ENCODE data around the gene CFAP119. TPM values are rescaled to one million over a fixed set of nuclear protein-coding genes. Genes with fewer than 3 reads are reported as not detected.

The CFAP119 gene
- total RNA-seq, 1 experiment from 2014 or later, result 4.6 TPM

- DNase-seq (ENCODE audit: extremely low read depth, low read depth), result no peak
These were observed 2.2 kb upstream of the CFAP119 start for GRCh38 chr16:30764086-30764485.

GRCh38 chr16:30762991-30763725 is 1.3 kb upstream of the CFAP119 start:
- DNase-seq (ENCODE audit: extremely low read depth, low read depth), result no peak

GRCh38 chr16:30761427-30761927 is 385 bp downstream of the CFAP119 start:
- DNase-seq (ENCODE audit: extremely low read depth, low read depth), result no peak

GRCh38 chr16:30760577-30761426 is 1.1 kb downstream of the CFAP119 start:
- no peak for DNase-seq (ENCODE audit: extremely low read depth, low read depth)

GRCh38 chr16:30760001-30760559 is 1.8 kb downstream of the CFAP119 start:
- no peak for DNase-seq (ENCODE audit: extremely low read depth, low read depth)

- DNase-seq (ENCODE audit: extremely low read depth, low read depth), result no peak
These were observed 2.8 kb downstream of the CFAP119 start for GRCh38 chr16:30758988-30759491.

GRCh38 chr16:30757316-30757715 is 4.5 kb downstream of the CFAP119 start:
- DNase-seq (ENCODE audit: extremely low read depth, low read depth), result no peak

GRCh38 chr16:30756781-30757100 is 5.1 kb downstream of the CFAP119 start:
- no peak for DNase-seq (ENCODE audit: extremely low read depth, low read depth)

- DNase-seq (ENCODE audit: extremely low read depth, low read depth), result no peak
These were observed 5.7 kb downstream of the CFAP119 start for GRCh38 chr16:30755955-30756780.

GRCh38 chr16:30753596-30753995 is 8.3 kb downstream of the CFAP119 start:
- DNase-seq (ENCODE audit: extremely low read depth, low read depth), result no peak

GRCh38 chr16:30750876-30751465 is 10.9 kb downstream of the CFAP119 start:
- DNase-seq (ENCODE audit: extremely low read depth, low read depth), result no peak

GRCh38 chr16:30750201-30750600 is 11.7 kb downstream of the CFAP119 start:
- DNase-seq (ENCODE audit: extremely low read depth, low read depth), result no peak

GRCh38 chr16:30748634-30749445 is 13.0 kb downstream of the CFAP119 start:
- DNase-seq (ENCODE audit: extremely low read depth, low read depth), result no peak

GRCh38 chr16:30747799-30748633 is 13.8 kb downstream of the CFAP119 start, which contains the start of gene PHKG2:
TSS of gene PHKG2 (plus strand) at chr16:30748425. CDS start at chr16:30748821, 396 bp downstream.
- peak; percentile 99 for DNase-seq (ENCODE audit: extremely low read depth, low read depth)

- DNase-seq (ENCODE audit: extremely low read depth, low read depth), result no peak
These were observed 14.5 kb downstream of the CFAP119 start for GRCh38 chr16:30747331-30747730.

GRCh38 chr16:30746638-30747175 is 15.2 kb downstream of the CFAP119 start:
- no peak for DNase-seq (ENCODE audit: extremely low read depth, low read depth)

- no peak for DNase-seq (ENCODE audit: extremely low read depth, low read depth)
These were observed 16.8 kb downstream of the CFAP119 start for GRCh38 chr16:30745082-30745481.

- no peak for DNase-seq (ENCODE audit: extremely low read depth, low read depth)
These were observed 17.7 kb downstream of the CFAP119 start for GRCh38 chr16:30744183-30744582.
